GM21737 (cell line): ENCODE measurements around the gene RBM19.
"Not testable (repeated sequence)": the region's sequence is repeated elsewhere in the genome, so short reads cannot be mapped to it uniquely, and the experiment has no call there.

Experiments
- ATAC-seq: cut with Tn5 transposase; IDR thresholded peaks from one replicate; pipeline ENCODE4 v1.9.1; 2021; ENCODE audit warnings: mild to moderate bottlenecking, moderate library complexity; ENCODE audit not compliant: unreplicated experiment

The RBM19 gene

DNA sequence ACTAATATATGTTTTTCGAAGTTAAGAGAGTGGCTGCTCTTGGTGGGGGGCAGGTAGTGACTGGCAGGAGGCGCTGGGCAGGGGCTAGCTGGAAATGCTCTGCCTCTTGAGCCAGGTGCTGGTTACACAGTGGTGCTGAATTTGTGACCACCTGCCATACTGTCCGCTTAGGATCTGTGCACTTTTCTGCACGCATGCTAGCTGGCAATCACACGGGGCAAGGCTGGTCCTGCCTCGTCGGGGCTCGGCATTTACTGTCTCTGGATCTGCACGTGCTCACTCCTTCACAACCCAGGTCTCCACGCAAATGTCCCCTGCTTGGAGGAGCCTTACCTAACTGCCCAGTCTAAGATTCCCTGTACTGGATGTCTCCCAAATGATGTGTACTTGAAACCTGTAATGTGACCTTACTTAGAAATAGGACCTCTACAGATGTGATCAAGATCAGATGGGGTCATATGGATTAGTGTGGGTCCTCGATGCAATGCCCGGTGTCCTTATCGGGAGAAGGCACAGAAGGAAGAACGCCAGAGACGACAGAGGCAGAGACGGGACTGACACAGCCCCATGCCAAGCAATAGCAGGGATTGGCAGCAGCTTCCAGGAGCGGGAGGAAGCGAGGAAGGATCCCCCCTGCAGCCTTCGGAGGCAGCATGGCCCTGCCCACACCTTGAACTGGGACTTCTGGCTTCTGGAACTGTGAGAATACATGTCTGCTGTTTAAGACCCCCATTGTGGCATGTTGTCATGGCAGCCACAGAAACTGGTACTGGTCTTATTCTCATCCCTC, 59.5 kb downstream of the RBM19 start:
- ATAC-seq, result no peak

DNA sequence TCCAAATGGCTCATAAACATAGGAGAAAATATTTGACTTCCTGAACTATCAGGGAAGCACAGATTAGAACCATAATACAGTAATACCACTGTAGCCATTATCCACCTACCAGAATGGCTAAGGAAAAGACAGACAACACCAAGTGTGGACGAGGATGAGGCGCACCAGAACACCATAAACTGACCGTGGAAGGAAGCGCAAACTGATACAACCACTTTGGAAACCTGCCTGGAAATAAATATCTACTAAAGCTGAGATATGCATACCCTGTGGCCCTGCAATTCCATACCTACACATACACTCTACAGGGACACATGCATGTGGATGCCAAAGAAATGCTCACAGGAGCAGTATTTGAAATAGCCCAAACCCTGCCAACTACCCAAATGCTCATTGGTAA, 60.3 kb downstream of the RBM19 start:
- ATAC-seq, result no peak

DNA sequence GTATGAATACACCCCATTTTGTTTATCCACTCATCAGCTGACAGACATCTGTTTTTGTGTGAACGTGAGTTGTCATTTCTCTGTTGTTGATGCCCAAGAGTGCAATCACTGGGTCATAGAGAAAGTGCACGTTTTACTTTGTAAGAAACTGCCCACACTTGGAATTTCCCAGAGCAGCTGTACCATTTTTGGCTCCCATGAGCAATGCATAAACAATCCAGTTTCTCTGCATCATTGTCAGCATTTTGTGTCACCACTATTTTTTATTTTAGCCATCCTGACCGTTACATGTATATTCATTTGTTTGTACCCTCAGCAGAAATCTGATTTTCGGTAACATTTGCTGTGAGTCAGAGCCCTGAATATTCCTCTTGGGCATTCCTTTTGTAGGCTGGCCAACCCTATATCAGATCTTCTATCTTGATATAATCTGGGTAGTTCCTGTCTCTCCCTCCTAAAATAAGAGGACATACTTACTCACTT, 62.7 kb downstream of the RBM19 start:
- no peak for ATAC-seq

DNA sequence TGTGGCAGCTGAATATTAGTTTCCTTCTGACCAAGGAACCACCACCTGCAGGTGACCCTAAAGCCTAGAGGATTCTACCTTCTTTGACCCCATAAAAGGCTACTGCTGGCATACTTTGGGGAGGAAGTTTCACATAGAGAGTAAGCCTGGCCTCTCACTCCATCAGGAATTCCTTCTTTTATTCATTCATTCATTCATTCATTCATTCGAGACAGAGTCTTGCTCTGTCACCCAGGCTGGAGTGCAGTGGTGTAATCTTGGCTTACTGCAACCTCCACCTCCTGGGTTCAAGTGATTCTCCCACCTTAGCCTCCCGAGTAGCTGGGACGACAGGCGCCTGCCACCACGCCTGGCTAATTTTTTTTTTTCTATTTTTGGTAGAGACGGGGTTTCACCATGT, 64.8 kb downstream of the RBM19 start:
- not testable (repeated sequence) for ATAC-seq

DNA sequence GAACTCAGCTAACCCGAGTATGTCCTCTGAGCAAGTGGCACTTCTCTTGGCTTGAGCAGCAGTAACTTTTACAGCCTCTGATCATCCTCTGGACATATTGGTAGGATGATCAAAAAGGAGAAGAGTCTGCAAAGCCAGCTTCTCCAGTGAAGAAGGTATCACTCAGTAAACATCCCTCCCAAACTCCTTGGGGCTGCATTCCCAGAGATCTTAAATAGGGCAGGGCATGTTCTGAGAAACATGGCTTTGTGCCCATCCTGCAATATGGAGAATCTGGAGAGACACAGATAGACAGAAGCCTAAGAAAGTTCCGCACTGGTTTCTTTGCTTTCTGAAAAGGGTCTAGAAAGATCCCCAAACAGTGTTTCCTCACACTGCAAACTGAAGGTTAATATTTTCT, 65.4 kb downstream of the RBM19 start:
- no peak for ATAC-seq

DNA sequence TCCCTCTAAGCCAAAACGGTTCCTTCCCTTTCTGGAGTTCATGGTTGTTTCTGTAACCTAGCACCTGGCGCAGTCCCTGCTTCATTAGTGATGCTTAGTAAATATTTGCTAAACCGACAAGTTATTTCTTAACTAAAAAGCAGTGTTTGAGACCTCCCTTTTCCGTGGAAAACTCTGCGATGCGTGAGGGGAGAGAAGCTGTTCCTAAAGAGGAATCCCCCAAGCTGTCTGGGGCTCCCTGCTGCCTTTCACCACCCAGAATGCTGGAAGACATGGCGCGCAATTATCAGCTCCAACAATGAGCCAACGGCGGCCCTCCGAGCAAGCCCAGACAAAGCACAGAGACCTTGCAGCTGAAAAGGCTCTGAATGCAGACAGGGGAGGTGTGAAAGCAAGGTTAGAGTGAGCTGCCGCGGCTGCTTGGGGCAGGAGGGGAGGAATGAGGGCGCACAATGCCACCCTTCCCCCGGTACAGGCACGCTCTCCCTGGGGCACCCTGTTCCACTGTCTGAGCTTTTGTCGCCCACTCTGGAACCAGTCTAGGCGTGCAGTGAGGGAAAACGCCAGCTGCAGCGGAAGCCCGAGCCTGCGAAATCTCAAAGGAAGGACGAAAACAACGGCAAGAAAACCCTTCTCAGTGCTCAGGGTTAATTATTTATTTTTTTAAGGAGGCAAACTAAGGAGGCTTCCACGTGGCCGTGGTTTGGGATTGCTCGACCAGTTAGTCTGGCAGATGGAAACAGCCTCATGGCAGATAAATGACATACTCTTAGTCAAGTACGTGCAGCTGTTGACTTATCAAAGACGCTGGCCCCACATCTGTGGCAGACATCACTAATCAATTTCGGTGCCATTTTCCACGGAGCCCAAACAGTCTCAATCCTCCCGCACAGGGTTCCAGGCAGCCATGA, 66.3 kb downstream of the RBM19 start:
- no peak for ATAC-seq

DNA sequence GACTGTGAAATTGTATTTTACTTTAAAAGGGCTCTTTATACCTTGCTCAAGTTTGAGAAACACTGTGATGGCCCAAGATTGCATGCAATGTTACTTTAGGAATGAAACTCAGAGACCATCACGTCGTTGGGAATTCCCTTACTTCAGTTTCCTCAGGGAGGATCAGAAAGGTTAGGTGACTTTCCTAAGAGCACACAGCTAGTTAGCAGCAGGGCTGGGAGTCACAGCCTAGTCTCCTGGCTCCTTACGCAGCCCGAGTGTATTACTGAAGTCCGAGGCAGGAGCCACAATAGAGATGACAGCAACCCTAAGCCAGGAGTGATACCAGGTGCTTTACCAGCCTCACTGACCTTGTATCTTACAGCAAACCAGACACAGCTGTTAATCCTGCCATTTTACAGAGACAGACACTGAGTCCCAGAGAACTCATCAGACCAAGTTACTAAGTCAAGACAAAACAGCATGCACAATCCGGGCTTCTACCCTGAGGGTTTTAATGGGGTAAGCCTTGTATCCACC, 67.0 kb downstream of the RBM19 start:
- ATAC-seq, result no peak

DNA sequence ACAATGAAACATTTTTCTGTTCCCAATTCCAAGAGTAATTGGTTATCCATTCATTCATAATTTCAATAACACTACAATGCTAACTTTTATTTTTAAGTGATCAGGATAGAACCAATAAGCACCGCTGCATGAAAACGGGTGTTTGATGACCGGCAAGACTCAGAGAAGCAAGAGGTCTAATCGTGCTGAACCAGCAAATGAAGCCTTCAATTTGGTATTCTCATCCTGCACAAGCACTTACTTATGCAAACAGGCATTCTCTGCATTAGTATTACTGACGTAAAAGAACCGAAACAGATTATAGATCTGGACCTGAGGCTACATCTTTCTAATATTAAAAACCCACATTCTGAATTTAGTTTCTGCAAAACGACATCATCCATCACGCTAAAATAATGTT, 67.7 kb downstream of the RBM19 start:
- no peak for ATAC-seq

DNA sequence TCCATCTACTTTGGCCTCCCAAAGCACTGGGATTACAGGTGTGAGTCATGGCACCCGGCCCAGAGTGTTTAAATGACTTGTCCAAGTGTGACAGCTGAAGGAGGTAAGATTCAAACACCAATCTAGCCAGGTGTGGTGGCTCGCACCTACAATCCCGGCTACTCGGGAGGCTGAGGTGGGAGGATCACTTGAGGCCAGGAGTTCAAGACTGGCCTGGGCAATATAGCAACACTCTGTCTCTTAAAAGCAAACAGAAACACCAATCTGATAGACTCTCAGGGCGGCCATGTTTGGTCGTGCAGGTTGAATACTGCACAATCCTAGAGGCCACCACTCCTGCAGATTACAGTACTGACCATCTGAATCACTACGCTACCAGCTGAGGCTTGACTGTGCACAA, 68.7 kb downstream of the RBM19 start:
- ATAC-seq, result no peak

DNA sequence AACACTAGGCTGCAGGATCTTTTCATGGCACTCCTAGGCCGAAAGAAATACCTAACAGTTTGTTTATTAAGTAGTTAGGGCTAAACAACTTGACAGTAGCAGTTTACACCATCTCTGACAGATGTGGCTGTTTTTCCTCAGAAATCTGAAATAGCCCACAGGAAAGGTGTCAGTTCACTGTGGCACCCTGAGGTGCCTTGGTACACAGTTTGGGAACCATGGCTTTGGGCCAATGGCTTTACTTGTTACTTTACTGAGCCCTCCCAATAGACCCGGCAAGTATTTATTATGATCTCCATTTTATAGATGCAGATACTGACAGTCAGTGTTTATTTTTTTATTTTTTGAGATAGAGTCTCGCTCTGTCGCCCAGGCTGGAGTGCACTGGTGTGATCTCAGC, 69.3 kb downstream of the RBM19 start:
- no peak for ATAC-seq

DNA sequence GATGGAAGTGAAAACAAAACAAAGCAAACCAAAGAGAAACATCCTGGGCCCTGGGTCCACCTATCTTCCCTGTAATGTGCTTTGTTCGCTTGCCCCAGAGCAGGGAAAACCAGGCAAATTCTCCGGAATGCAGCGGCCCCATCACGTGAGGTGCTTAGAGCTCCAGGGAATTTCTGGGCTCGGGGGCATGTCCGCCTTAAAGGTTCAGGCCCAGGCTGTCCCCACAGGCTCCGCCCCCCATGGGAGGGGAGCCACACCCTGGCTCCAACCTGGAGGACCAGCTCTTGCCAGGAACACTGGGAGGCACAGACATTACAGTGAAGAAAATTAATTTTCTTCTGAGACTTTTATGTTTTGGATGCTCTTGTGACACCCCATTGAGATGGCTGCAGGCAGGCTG, 69.9 kb downstream of the RBM19 start:
- ATAC-seq, result no peak

DNA sequence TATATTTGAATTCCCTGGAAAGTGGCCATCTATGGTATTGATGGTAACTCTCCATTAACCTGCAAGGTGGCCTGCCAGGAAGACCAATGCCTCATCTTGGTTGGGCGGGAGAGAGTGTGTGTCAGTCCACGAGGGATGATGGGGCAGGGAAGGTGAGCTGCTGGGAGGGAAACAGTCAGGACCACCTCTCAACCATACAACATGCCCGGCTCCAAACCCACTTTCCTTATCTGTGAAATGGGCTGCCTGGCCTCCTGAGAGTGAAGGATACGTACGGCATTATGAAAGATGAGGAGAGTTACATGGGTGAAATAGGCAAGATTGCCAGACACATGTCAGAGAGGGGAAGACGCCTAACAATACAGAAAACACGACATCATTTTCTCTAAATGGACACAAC, 70.9 kb downstream of the RBM19 start:
- no peak for ATAC-seq

DNA sequence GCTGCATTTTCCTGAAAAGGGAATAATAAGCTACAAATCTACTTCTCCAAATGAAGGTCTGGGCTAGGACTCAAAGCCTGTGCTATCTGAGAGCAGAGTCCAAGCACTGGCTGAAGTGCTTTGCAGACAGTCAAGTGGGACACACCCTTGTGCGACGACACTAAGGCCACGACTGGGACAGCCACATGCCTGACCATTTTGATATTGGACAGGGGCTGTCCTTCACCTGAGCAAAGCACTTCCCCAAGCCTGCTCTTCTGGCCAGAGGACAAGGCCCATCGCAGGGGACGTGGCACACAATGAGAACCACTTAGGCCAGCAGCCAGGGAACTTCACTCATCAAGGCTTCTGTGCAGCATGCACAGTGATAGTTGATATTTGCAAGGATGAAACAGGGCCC, 71.4 kb downstream of the RBM19 start:
- ATAC-seq, result no peak

DNA sequence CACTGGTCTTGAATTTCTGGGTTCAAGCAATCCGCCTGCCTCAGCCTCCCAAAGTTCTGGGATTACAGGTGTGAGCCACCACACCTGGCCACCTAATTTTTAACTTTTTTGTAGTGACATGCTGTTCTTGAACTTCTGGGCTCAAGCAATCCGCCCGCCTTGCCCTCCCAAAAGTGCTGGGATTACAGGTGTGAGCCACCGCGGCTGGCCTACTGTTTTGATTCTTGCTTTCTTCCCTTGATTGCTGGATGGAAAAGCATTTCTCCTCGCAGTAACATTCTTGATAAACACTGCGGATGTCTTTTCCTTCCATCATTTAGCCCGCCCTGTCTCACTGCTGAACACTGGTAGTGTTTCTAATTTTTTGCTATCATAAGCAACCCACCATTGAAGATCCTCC, 72.9 kb downstream of the RBM19 start:
- no peak for ATAC-seq

DNA sequence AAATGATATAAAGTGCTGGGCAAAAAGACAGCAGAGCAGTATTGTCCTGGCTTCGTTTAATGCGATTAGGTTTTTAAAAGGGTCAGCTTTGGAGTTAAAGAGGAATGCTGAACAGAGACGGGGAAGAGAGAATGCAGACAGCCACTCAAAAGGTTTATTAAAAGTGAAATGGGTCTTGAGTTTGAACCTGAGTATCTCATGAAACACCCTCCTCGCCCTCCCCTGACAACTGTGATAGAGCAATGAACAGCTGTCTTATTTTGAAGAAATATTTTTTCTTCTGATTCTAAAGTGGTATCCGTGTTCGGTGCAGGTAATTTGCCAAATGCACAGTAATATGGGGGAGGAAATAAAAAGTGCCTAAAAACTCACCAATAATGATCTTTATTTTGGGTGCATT, 73.6 kb downstream of the RBM19 start:
- ATAC-seq, result no peak

DNA sequence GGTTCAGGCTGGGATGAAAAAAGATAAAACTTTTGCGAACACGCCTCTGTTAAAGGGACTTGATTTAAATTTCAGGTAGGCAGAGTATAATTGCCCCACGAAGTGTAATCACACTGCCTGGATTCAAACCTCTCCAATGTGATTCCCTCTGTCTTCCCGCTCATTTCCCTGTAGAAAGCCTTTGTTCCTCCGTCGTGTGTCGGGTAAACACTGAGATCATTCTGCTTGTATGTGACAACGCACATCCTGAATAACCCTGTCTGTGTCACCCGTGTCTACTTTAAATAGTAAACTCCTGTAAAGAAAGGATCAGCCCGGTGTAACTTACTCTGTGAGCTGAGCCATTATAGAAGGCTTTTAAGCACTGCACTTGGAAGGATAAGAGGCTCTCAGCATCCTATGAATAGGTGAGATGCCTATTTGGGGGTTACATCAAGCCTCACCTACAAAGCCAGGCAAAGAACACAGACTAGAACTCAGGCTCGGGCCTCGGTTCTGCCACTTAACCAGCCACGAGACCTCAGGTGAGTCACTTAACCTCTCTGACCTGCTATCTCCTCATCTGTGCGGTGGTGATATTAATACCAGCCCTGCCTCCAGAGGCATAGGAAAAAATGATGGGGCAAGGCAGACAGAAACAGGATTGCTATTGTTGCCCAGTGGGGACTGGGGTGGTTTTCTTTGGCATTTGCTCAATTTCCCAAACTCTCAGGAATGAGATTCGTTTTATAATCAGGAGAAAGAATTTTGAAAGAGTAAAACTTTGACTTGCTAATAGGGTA, 74.2 kb downstream of the RBM19 start:
- no peak for ATAC-seq

DNA sequence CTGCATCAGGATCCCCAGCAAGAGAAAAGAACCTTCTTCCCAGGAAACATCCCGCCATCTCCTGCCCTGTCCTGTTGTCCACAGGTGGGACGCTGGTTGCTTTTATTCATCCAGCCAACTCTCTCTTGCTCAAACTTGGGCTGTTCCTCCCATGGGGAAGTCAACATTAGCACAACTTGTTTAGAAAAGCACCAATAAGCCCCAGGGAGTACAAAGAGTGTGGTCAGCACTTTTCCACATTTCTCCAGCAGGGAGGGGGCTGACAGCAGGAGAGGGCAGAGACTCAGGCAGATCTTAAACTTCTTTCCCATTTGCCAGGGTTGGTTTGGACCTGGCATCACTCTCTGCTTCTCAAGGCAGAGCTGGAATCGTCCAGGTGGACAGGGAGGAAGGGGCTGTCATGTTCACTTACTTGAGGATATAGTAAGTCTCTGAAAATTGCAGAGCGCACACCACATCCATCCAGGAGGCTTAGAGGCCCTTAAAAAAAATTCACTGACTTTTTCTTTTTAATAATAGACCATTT, 74.9 kb downstream of the RBM19 start:
- no peak for ATAC-seq

DNA sequence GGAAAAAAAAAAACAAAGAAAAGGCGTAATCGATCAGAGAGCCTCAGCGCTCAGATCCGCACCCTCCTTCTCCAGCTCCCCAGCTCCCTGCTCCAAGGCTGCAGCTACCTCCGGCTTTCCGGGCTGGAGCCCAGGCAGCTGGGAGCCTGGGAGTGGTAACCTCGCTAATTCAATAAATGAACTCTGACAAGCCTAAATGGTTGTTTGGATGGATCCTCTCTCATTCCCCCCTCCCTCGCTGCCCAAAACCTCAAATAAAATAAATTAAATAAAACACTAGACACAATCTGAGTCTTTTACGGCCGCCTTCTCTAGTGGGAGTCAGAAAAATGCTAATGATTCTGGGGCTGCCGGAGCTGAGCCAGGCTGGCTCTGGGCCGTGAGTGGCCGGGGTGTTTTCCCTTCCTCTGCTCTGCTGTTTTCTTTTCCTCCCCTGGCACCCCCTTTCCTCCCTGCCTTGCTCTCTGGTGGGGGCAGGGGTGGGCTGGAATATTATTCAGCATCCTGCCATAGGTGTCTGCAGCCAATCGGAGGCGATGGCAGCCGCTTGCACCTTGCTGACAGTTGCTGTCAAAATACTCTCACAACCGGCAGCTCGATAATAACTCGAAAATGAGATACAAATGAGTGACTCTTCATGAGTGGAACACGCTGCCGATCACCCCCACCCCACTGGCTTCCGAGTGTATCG, 76.1 kb downstream of the RBM19 start:
- no peak for ATAC-seq

DNA sequence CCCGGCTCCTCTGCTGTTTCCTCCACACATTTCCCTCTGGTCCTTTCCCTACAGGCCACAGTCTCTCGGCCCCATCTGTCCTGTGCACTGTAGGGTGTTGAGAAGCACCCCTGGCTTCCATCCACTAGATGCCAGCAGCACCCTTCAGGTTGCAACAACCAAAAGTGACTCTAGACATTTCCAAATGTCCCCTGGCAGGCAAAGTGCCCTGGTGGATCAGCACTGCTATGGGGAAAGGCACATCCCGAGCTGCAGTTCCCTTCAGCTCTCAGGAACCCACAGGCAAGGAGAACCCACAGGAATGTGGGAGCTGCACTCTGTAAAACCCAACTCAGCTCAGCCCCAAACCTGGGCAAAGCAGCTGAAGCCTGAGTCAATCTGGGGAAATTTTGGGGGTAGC, 77.0 kb downstream of the RBM19 start:
- ATAC-seq, result no peak

DNA sequence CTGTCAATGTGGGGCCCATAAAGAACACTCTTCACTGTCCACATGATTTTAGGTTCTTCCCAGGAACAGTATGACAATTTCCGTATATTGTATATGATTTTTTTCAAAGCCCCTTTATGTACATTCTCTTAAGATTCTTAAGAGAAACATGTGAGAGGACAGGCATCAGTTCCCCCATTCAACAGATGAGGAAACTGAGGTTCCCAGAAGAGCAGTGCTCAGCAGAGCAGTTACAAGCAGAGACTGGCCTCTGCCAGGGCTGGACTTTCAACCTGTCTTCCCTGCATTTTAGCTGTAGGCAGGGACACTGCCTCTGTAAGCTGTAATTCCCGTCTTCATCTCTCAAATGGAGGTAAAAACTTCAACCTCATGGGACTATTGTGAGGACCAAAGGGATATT, 77.7 kb downstream of the RBM19 start:
- ATAC-seq, result no peak
